Measurements from ENCODE around the gene CEP85L.
"Not testable (repeated sequence)": the region's sequence is repeated elsewhere in the genome, so short reads cannot be mapped to it uniquely, and the experiment has no call there.

CEP85L gene

GRCh38 chr6:118456982-118457381 lies 194.4 kb downstream of the CEP85L start:
- H3K27me3 ChIP-seq (ENCODE audit: control insufficient read depth in 5 of 5, insufficient read depth in 4 of 5, low read length in 5 of 5) = no peaks in the 10 kb centered on the region
- H3K27ac ChIP-seq (ENCODE audit: low read depth, low read length) = no peak overlapping the region
- no peaks in the 10 kb centered on the region for H3K4me1 ChIP-seq (ENCODE audit: control insufficient read depth in 5 of 5, insufficient read depth in 5 of 5, low read length in 5 of 5)
- H3K9ac ChIP-seq (ENCODE audit: low read length in 5 of 5) = no peak overlapping the region
- no peaks in the 10 kb centered on the region for H3K36me3 ChIP-seq (ENCODE audit: control insufficient read depth in 5 of 5, insufficient read depth in 5 of 5, low read length in 5 of 5)
- H3K4me3 ChIP-seq (ENCODE audit: low read depth in 1 of 5, low read length in 5 of 5) = no peak overlapping the region
- peaks cover 17 to 30% (median 25%) of the 10 kb centered on the region in 5 donors for H3K9me3 ChIP-seq (ENCODE audit: control insufficient read depth in 5 of 5, low read length in 5 of 5)

DNA sequence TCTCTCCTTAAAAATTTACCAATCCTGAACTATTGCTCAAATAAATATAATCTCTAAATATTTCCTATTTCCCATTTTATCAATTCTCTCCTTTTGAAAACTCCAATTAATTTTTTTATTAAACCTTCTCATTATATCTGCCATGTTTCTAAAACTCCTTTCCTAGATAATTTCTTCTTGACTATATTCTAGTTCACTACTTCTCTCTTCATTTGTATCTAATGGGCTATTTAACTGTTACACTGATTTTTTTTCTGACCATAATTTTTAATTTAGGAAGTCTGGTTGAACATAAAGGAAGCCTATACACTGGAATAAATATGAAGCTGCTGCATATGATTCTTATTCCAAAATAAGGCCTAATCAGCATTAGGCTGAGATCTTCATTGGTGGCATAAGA lies 199.6 kb downstream of the CEP85L start:
- Histone ChIP-seq H3K4me3 (ENCODE audit: low read depth in 1 of 5, low read length in 5 of 5) (peak overlapping the region in 1 of 5 donors; percentile 35), H3K27ac (ENCODE audit: low read depth, low read length) (no peak overlapping the region), H3K4me1 (ENCODE audit: control insufficient read depth in 5 of 5, insufficient read depth in 5 of 5, low read length in 5 of 5) (no peaks in the 10 kb centered on the region), H3K9ac (ENCODE audit: low read length in 5 of 5) (no peak overlapping the region), H3K36me3 (ENCODE audit: control insufficient read depth in 5 of 5, insufficient read depth in 5 of 5, low read length in 5 of 5) (no peaks in the 10 kb centered on the region), H3K27me3 (ENCODE audit: control insufficient read depth in 5 of 5, insufficient read depth in 4 of 5, low read length in 5 of 5) (no peaks in the 10 kb centered on the region), H3K9me3 (ENCODE audit: control insufficient read depth in 5 of 5, low read length in 5 of 5) (peaks cover 31 to 51% (median 42%) of the 10 kb centered on the region in 5 donors)

DNA sequence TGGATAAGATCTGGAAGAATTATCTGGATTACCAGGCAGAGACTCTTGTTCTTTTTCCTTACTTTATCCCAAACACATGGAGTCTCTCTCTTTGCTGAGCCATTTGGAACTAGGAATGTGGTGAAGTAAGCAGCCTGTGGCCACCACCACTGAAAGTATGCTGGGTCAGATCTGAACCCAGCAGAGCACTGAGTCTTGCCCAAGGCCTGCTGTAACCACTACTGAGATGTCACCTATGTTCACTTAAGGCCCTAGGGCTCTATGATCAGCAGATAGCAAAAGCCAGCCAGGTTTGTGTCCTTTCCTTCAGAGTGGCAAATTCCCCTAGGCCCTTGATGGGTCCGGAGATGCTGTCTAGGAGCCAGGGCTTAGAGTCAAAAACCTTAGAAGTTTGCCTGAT lies 206.6 kb downstream of the CEP85L start:
- H3K27ac ChIP-seq (ENCODE audit: low read depth, low read length) = no peak overlapping the region
- H3K9me3 ChIP-seq (ENCODE audit: control insufficient read depth in 5 of 5, low read length in 5 of 5) = peaks cover 10 to 21% (median 14%) of the 10 kb centered on the region in 5 donors
- no peaks in the 10 kb centered on the region for H3K4me1 ChIP-seq (ENCODE audit: control insufficient read depth in 5 of 5, insufficient read depth in 5 of 5, low read length in 5 of 5)
- no peak overlapping the region for H3K4me3 ChIP-seq (ENCODE audit: low read depth in 1 of 5, low read length in 5 of 5)
- H3K27me3 ChIP-seq (ENCODE audit: control insufficient read depth in 5 of 5, insufficient read depth in 4 of 5, low read length in 5 of 5) = no peaks in the 10 kb centered on the region
- no peak overlapping the region for H3K9ac ChIP-seq (ENCODE audit: low read length in 5 of 5)
- H3K36me3 ChIP-seq (ENCODE audit: control insufficient read depth in 5 of 5, insufficient read depth in 5 of 5, low read length in 5 of 5) = no peaks in the 10 kb centered on the region

GRCh38 chr6:118436482-118436881 lies 214.9 kb downstream of the CEP85L start:
- H3K27ac ChIP-seq (ENCODE audit: low read depth, low read length) = no peak overlapping the region
- peaks cover 4 to 17% (median 9%) of the 10 kb centered on the region in 5 donors for H3K9me3 ChIP-seq (ENCODE audit: control insufficient read depth in 5 of 5, low read length in 5 of 5)
- no peaks in the 10 kb centered on the region for H3K4me1 ChIP-seq (ENCODE audit: control insufficient read depth in 5 of 5, insufficient read depth in 5 of 5, low read length in 5 of 5)
- no peaks in the 10 kb centered on the region for H3K36me3 ChIP-seq (ENCODE audit: control insufficient read depth in 5 of 5, insufficient read depth in 5 of 5, low read length in 5 of 5)
- H3K9ac ChIP-seq (ENCODE audit: low read length in 5 of 5) = no peak overlapping the region
- H3K27me3 ChIP-seq (ENCODE audit: control insufficient read depth in 5 of 5, insufficient read depth in 4 of 5, low read length in 5 of 5) = no peaks in the 10 kb centered on the region
- no peak overlapping the region for H3K4me3 ChIP-seq (ENCODE audit: low read depth in 1 of 5, low read length in 5 of 5)

GRCh38 chr6:118434147-118434546 lies 217.2 kb downstream of the CEP85L start:
- H3K27me3 ChIP-seq (ENCODE audit: control insufficient read depth in 5 of 5, insufficient read depth in 4 of 5, low read length in 5 of 5); H3K4me3 ChIP-seq (ENCODE audit: low read depth in 1 of 5, low read length in 5 of 5); H3K4me1 ChIP-seq (ENCODE audit: control insufficient read depth in 5 of 5, insufficient read depth in 5 of 5, low read length in 5 of 5); H3K9ac ChIP-seq (ENCODE audit: low read length in 5 of 5); H3K36me3 ChIP-seq (ENCODE audit: control insufficient read depth in 5 of 5, insufficient read depth in 5 of 5, low read length in 5 of 5); H3K27ac ChIP-seq (ENCODE audit: low read depth, low read length); H3K9me3 ChIP-seq (ENCODE audit: control insufficient read depth in 5 of 5, low read length in 5 of 5): not testable (repeated sequence)

- not testable (repeated sequence) for H3K27me3 ChIP-seq (ENCODE audit: control insufficient read depth in 5 of 5, insufficient read depth in 4 of 5, low read length in 5 of 5); H3K4me3 ChIP-seq (ENCODE audit: low read depth in 1 of 5, low read length in 5 of 5); H3K9ac ChIP-seq (ENCODE audit: low read length in 5 of 5); H3K4me1 ChIP-seq (ENCODE audit: control insufficient read depth in 5 of 5, insufficient read depth in 5 of 5, low read length in 5 of 5); H3K27ac ChIP-seq (ENCODE audit: low read depth, low read length); H3K9me3 ChIP-seq (ENCODE audit: control insufficient read depth in 5 of 5, low read length in 5 of 5); H3K36me3 ChIP-seq (ENCODE audit: control insufficient read depth in 5 of 5, insufficient read depth in 5 of 5, low read length in 5 of 5)
Measured at GRCh38 chr6:118421312-118421711, 230.1 kb downstream of the CEP85L start.

GRCh38 chr6:118419448-118420394 lies 231.7 kb downstream of the CEP85L start:
- peaks cover 0 to 3% (median 0%) of the 10 kb centered on the region in 5 donors for H3K9me3 ChIP-seq (ENCODE audit: control insufficient read depth in 5 of 5, low read length in 5 of 5)
- no peak overlapping the region for H3K4me3 ChIP-seq (ENCODE audit: low read depth in 1 of 5, low read length in 5 of 5)
- peaks cover 0 to 8% (median 2%) of the 10 kb centered on the region in 5 donors for H3K4me1 ChIP-seq (ENCODE audit: control insufficient read depth in 5 of 5, insufficient read depth in 5 of 5, low read length in 5 of 5)
- H3K36me3 ChIP-seq (ENCODE audit: control insufficient read depth in 5 of 5, insufficient read depth in 5 of 5, low read length in 5 of 5) = no peaks in the 10 kb centered on the region
- no peak overlapping the region for H3K9ac ChIP-seq (ENCODE audit: low read length in 5 of 5)
- H3K27ac ChIP-seq (ENCODE audit: low read depth, low read length) = no peak overlapping the region
- no peaks in the 10 kb centered on the region for H3K27me3 ChIP-seq (ENCODE audit: control insufficient read depth in 5 of 5, insufficient read depth in 4 of 5, low read length in 5 of 5)
